HCT116 (cell line): ENCODE results near the gene NOX4. TPM values are rescaled to one million over a fixed set of nuclear protein-coding genes. Genes with fewer than 3 reads are reported as not detected.
"Not testable (repeated sequence)": the region's sequence is repeated elsewhere in the genome, so short reads cannot be mapped to it uniquely, and the experiment has no call there.

Source experiments
- ATAC-seq: fragments of 200-7000 bp; cut with Tn5 transposase; 2 replicates; pipeline ENCODE4 v1.9.1; 2020; ENCODE audit warnings: mild to moderate bottlenecking, moderate library complexity
- BruUV-seq: library from RNA; stranded (reverse); fragments of 400-500 nt; replicated peaks from 2 replicates; lab custom pipeline; 2021; lab: Mats Ljungman, UMichigan
- CTCF ChIA-PET: fragments of 300-600 bp; sonication (Branson Sonifier 250); formaldehyde crosslinking; loops from one replicate; lab custom pipeline; 2021; ENCODE audit warnings: antibody characterized with exemption; lab: Charles Lee
- POLR2A ChIA-PET: fragments of 300-600, 350-600 bp; sonication (Branson Sonifier 250); formaldehyde crosslinking; loops from one replicate; lab custom pipeline; 2021; ENCODE audit warnings: antibody characterized with exemption; lab: Charles Lee
- RAD21 ChIA-PET, 2 experiments: fragments of 300-600 bp; sonication (Branson Sonifier 250); formaldehyde crosslinking; loops; one replicate each; lab custom pipeline; 2023; ENCODE audit warnings: low total read pairs in 2 of 2; ENCODE audit not compliant: uncharacterized antibody in 2 of 2, unreplicated experiment in 2 of 2, low non-redundant PET in 1 of 2; lab: Charles Lee
- DNase-seq: peaks from one replicate; pipeline ENCODE4 v3.0.0-alpha.2; 2010; ENCODE audit warnings: low read depth, low spot score
- H2AFZ ChIP-seq: fragments of 200-600 bp; shearing (Covaris generic), sonication (generic); 2 replicates; pipeline ENCODE4 v1.6.1; 2017; ENCODE audit warnings: low read depth, mixed run types, mixed read lengths, antibody characterized with exemption, low read length; ENCODE audit not compliant: poor library complexity, severe bottlenecking
- H3K27ac ChIP-seq: 2 replicates; pipeline ENCODE4 v1.5.1; 2012; ENCODE audit warnings: low read depth, low read length
- H3K27me3 ChIP-seq: fragments of 200-600 bp; sonication (generic); 2 replicates; pipeline ENCODE4 v1.6.1; 2016; ENCODE audit warnings: mixed run types, low read length, mixed read lengths; ENCODE audit not compliant: insufficient read depth
- H3K36me3 ChIP-seq, 2 experiments: fragments of 200-500 bp in 1 of 2; fragments of 200-600 bp in 1 of 2; sonication (Bioruptor generic) in 1 of 2; sonication (generic) in 1 of 2; 2 replicates each; pipeline versions ENCODE4 v1.5.1 to v1.6.1; 2014 to 2016; ENCODE audit warnings: low read length in 2 of 2, inconsistent platforms in 1 of 2, mixed read lengths in 1 of 2, mixed run types in 1 of 2; ENCODE audit not compliant: insufficient read depth in 2 of 2, control insufficient read depth in 1 of 2
- H3K4me1 ChIP-seq, 2 experiments: fragments of 200-600 bp in 1 of 2; sonication (generic) in 1 of 2; 2 replicates each; pipeline versions ENCODE4 v1.5.1 to v1.6.1; 2012 to 2017; ENCODE audit warnings: low read length in 2 of 2, inconsistent platforms in 1 of 2, mild to moderate bottlenecking in 1 of 2, mixed read lengths in 1 of 2, mixed run types in 1 of 2, moderate library complexity in 1 of 2; ENCODE audit not compliant: insufficient read depth in 2 of 2, control insufficient read depth in 1 of 2
- H3K4me2 ChIP-seq: fragments of 200-600 bp; sonication (generic); 2 replicates; pipeline ENCODE4 v1.6.1; 2017; ENCODE audit warnings: mixed run types, low read length, mixed read lengths
- H3K4me3 ChIP-seq, 2 experiments: fragments of 200-600 bp in 1 of 2; sonication (generic) in 1 of 2; replicated peaks in 1 of 2; 2 replicates each; pipeline ENCODE4 v1.5.1; 2011 to 2016; ENCODE audit warnings: low read length in 2 of 2, control low read depth in 1 of 2, low read depth in 1 of 2, mild to moderate bottlenecking in 1 of 2, mixed read lengths in 1 of 2, mixed run types in 1 of 2
- H3K79me2 ChIP-seq: fragments of 200-600 bp; sonication (generic); 2 replicates; pipeline ENCODE4 v1.6.1; 2017; ENCODE audit warnings: mild to moderate bottlenecking, mixed run types, low read length, moderate library complexity, mixed read lengths; ENCODE audit not compliant: insufficient read depth
- H3K9ac ChIP-seq: fragments of 200-600 bp; sonication (generic); 2 replicates; pipeline ENCODE4 v1.6.1; 2016; ENCODE audit warnings: low read length, mixed read lengths
- H3K9me2 ChIP-seq: fragments of 200-600 bp; sonication (generic), shearing (Covaris generic); 2 replicates; pipeline ENCODE4 v1.6.1; 2017; ENCODE audit warnings: mixed run types, mild to moderate bottlenecking, moderate library complexity; ENCODE audit not compliant: insufficient read depth
- H3K9me3 ChIP-seq, 2 experiments: fragments of 200-500 bp in 1 of 2; fragments of 200-600 bp in 1 of 2; sonication (Bioruptor generic) in 1 of 2; sonication (generic) in 1 of 2; 2 replicates each; pipeline ENCODE4 v1.6.1; 2014 to 2017; ENCODE audit warnings: low read length in 2 of 2, mixed read lengths in 2 of 2, inconsistent platforms in 1 of 2, low read depth in 1 of 2, mild to moderate bottlenecking in 1 of 2, mixed run types in 1 of 2, moderate library complexity in 1 of 2; ENCODE audit not compliant: control insufficient read depth in 1 of 2, insufficient read depth in 1 of 2
- H4K20me1 ChIP-seq: fragments of 200-600 bp; sonication (generic), shearing (Covaris generic); 2 replicates; pipeline ENCODE4 v1.6.1; 2017; ENCODE audit warnings: mixed run types, mild to moderate bottlenecking, moderate library complexity; ENCODE audit not compliant: insufficient read depth
- CEBPB ChIP-seq: IDR thresholded peaks from 2 replicates; pipeline ENCODE4 v1.6.1; 2012; ENCODE audit warnings: low read depth
- CTCF ChIP-seq, 3 experiments: fragments of 200-600 bp in 1 of 3; sonication (generic) in 1 of 3; IDR thresholded peaks in 2 of 3; conservative IDR thresholded peaks in 1 of 3; 2 replicates each; pipeline ENCODE4 v1.5.1; 2012 to 2017; ENCODE audit warnings: low read depth in 2 of 3, low read length in 2 of 3, antibody characterized with exemption in 1 of 3, borderline replicate concordance in 1 of 3, control low read depth in 1 of 3, mild to moderate bottlenecking in 1 of 3, mixed read lengths in 1 of 3, mixed run types in 1 of 3, moderate library complexity in 1 of 3; ENCODE audit not compliant: insufficient read depth in 1 of 3
- EZH2phosphoT487 ChIP-seq: fragments of 200-600 bp; IDR thresholded peaks from 2 replicates; pipeline ENCODE4 v1.6.1; 2018; ENCODE audit warnings: antibody characterized with exemption, borderline replicate concordance
- POLR2A ChIP-seq: IDR thresholded peaks from 2 replicates; pipeline ENCODE4 v1.7.0; 2011; ENCODE audit warnings: borderline replicate concordance; ENCODE audit not compliant: insufficient read depth, insufficient read length; ENCODE audit errors: extremely low read depth
- TCF7L2 ChIP-seq: IDR thresholded peaks from 2 replicates; pipeline ENCODE4 v1.7.0; 2011; ENCODE audit warnings: borderline replicate concordance, inconsistent platforms; ENCODE audit not compliant: insufficient read depth, insufficient read length; ENCODE audit errors: extremely low read depth
- ZFX ChIP-seq: fragments of 450-650 bp; IDR thresholded peaks from 2 replicates; pipeline ENCODE4 v1.6.1; 2017
- ZNF274 ChIP-seq: fragments of 200-500 bp; sonication (Bioruptor generic); IDR thresholded peaks from 2 replicates; pipeline ENCODE4 v1.6.1; 2014; ENCODE audit warnings: mild to moderate bottlenecking, low read depth, low read length, inconsistent platforms
- intact Hi-C: fragments of 100-400 bp; cut with micrococcal nuclease; formaldehyde crosslinking; loops from 2 replicates; pipeline ENCODE4 v1.10.0; 2022
- total RNA-seq: library from RNA; stranded (reverse); gene quantifications from one replicate; pipeline ENCODE4 v1.2.1, GENCODE V29; 2021; ENCODE audit not compliant: unreplicated experiment
- TF ChIP-seq, protein P1 (sequence below): IDR thresholded peaks from 2 replicates; pipeline ENCODE4 v1.6.1; 2012

NOX4 gene
- total RNA-seq, 1 experiment from 2014 or later = not detected

- no peaks in the 10 kb centered on the region for H4K20me1 ChIP-seq
- no peaks in the 10 kb centered on the region for H3K9me2 ChIP-seq
- no peaks in the 10 kb centered on the region for H3K36me3 ChIP-seq
- no peak overlapping the region for H2AFZ ChIP-seq
- no peak overlapping the region for H3K9ac ChIP-seq
- TF ChIP-seq TCF7L2 (peak; percentile 69), POLR2A (no peak), EZH2phosphoT487 (no peak)
- no peak overlapping the region for H3K27ac ChIP-seq
- ATAC-seq (no peak), DNase-seq (no peak)
- no TSS peak for BruUV-seq
- intact Hi-C loops = no loop called here
- ChIA-PET POLR2A (no interaction called here), CTCF (no interaction called here), RAD21 (no interaction called here)
- no peaks in the 10 kb centered on the region for H3K4me1 ChIP-seq
- H3K4me2 ChIP-seq = no peak overlapping the region
- no peak overlapping the region for H3K4me3 ChIP-seq
- H3K9me3 ChIP-seq = no peaks in the 10 kb centered on the region
- peaks cover 5% of the 10 kb centered on the region; the same call in 1 of the 2 replicates for H3K27me3 ChIP-seq
- no peaks in the 10 kb centered on the region for H3K79me2 ChIP-seq
Observed at GRCh38 chr11:89436071-89436470, 55.1 kb downstream of the NOX4 start.

- no peak overlapping the region for H3K27ac ChIP-seq
- BruUV-seq = no TSS peak
- no peak overlapping the region for H3K4me3 ChIP-seq
- no peaks in the 10 kb centered on the region for H3K9me2 ChIP-seq
- H4K20me1 ChIP-seq = no peaks in the 10 kb centered on the region
- no peak for TF ChIP-seq CEBPB
- no peak for TF ChIP-seq ZFX
- TF ChIP-seq CTCF (IDR thresholded peaks at IDR 0.05 in 2 of 3, conservative IDR thresholded peaks at IDR 0.05 in 1 of 3; ENCODE audit: borderline replicate concordance in 1 of 3, insufficient read depth in 1 of 3, low read depth in 2 of 3, low read length in 2 of 3) = no peak
- TF ChIP-seq, protein P1, sequence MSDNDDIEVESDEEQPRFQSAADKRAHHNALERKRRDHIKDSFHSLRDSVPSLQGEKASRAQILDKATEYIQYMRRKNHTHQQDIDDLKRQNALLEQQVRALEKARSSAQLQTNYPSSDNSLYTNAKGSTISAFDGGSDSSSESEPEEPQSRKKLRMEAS = no peak
- TF ChIP-seq ZNF274 = no peak
- TF ChIP-seq TCF7L2 = no peak
- no peaks in the 10 kb centered on the region for H3K36me3 ChIP-seq
- no peaks in the 10 kb centered on the region for H3K4me1 ChIP-seq
- H3K4me2 ChIP-seq = no peak overlapping the region
- ChIA-PET RAD21 (no interaction called here), POLR2A (no interaction called here), CTCF (no interaction called here)
- intact Hi-C loops = no loop called here
- H3K9me3 ChIP-seq = no peaks in the 10 kb centered on the region
- DNase-seq = no peak
- no peak overlapping the region for H3K9ac ChIP-seq
- no peak for ATAC-seq
- peaks cover 5% of the 10 kb centered on the region; the same call in 1 of the 2 replicates for H3K27me3 ChIP-seq
- H3K79me2 ChIP-seq = no peaks in the 10 kb centered on the region
- no peak overlapping the region for H2AFZ ChIP-seq
Observed at GRCh38 chr11:89433278-89433677, 57.9 kb downstream of the NOX4 start.

DNA sequence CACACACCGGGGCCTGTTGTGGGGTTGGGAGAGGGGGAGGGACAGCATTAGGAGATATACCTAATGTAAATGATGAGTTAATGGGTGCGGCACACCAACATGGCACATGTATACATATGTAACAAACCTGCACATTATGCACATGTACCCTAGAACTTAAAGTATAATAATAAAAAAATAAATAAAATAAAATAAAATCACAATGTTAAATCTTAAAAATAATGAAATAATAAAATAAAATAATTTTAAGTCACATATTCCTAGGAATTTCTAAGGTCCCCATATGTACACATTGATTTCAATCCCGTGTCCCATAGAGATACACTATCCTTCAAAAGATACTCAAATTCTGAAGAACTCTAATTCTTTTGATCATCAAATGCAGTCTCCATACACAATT lies 59.0 kb downstream of the NOX4 start:
- RAD21 ChIA-PET, CTCF ChIA-PET, DNase-seq: not testable (repeated sequence)

More for the DNA sequence above, 59.0 kb downstream of the NOX4 start:
- intact Hi-C loops, H3K36me3 ChIP-seq, H3K9ac ChIP-seq, ATAC-seq, BruUV-seq, H4K20me1 ChIP-seq, H3K9me2 ChIP-seq, H3K27ac ChIP-seq, H3K79me2 ChIP-seq, H3K4me1 ChIP-seq, H3K9me3 ChIP-seq, H3K27me3 ChIP-seq, H2AFZ ChIP-seq, H3K4me2 ChIP-seq, POLR2A ChIA-PET, H3K4me3 ChIP-seq: not testable (repeated sequence)
